ENCODE data around the gene CDCA5. TPM values are rescaled to one million over a fixed set of nuclear protein-coding genes. Genes with fewer than 3 reads are reported as not detected.
A peak's percentile ranks its signal among the peaks of the same experiment; 100 is the strongest.

The CDCA5 gene
- polyA plus RNA-seq, 3 donors: 0.20 to 0.28 TPM; not detected in 1

GRCh38 chr11:65126624-65127274 lies 42.9 kb upstream of the CDCA5 start:
- H3K27me3 Mint-ChIP-seq (ENCODE audit: low read depth in 3 of 3): peaks cover 0 to 2% (median 0%) of the 10 kb centered on the region in 3 donors
- no peak for TF ChIP-seq CTCF (IDR thresholded peaks at IDR 0.05)
- H3K27ac Mint-ChIP-seq: peak overlapping the region in 2 of 7 donors; percentile 7 to 11
- no peak overlapping the region for H3K4me3 Mint-ChIP-seq
- H3K9ac ChIP-seq (ENCODE audit: insufficient read depth, low read length, poor library complexity, severe bottlenecking): no peak overlapping the region
- peaks cover 42% of the 10 kb centered on the region for H3K79me2 ChIP-seq (ENCODE audit: insufficient read depth, low read length)
- no peaks in the 10 kb centered on the region for H3K9me3 Mint-ChIP-seq
- no peaks in the 10 kb centered on the region for H3K9me3 ChIP-seq (replicated peaks in 1 of 2; ENCODE audit: control insufficient read depth in 1 of 2, insufficient read depth in 1 of 2, low read length in 2 of 2)
- 95% methylated on average over 3 of the region's 6 CpGs for WGBS (ENCODE audit: insufficient coverage)
- H3K4me3 ChIP-seq (replicated peaks in 1 of 3; ENCODE audit: low read depth in 2 of 3, low read length in 3 of 3): no peak overlapping the region
- no peaks in the 10 kb centered on the region for H3K27me3 ChIP-seq (ENCODE audit: control insufficient read depth in 2 of 2, insufficient read depth in 2 of 2, low read length in 2 of 2)
- H3K4me1 Mint-ChIP-seq: no peaks in the 10 kb centered on the region
- peaks cover 70 to 75% of the 10 kb centered on the region in 2 donors for H3K36me3 ChIP-seq (replicated peaks in 1 of 2; ENCODE audit: control insufficient read depth in 1 of 2, insufficient read depth in 2 of 2, low read length in 2 of 2)
- H3K4me1 ChIP-seq (ENCODE audit: control insufficient read depth in 1 of 2, insufficient read depth in 2 of 2, low read length in 2 of 2): peaks cover 8 to 10% of the 10 kb centered on the region in 2 donors
- peaks cover 62 to 77% of the 10 kb centered on the region in 2 donors for H3K36me3 Mint-ChIP-seq
- no peak overlapping the region for H2AFZ ChIP-seq (ENCODE audit: insufficient read depth, low read depth, low read length, poor library complexity, severe bottlenecking)
- H4K20me1 ChIP-seq (ENCODE audit: insufficient read depth, low read length): peaks cover 38% of the 10 kb centered on the region
- H3K4me2 ChIP-seq (replicated peaks; ENCODE audit: extremely low read depth, low read length, poor library complexity, severe bottlenecking): no peak overlapping the region
- H3K27ac ChIP-seq (ENCODE audit: low read depth in 1 of 2, low read length in 2 of 2): no peak overlapping the region
- DNase-seq: no peak
- intact Hi-C loops (cut with micrococcal nuclease): no loop called here

GRCh38 chr11:65125197-65126056 lies 41.6 kb upstream of the CDCA5 start:
- Histone ChIP-seq H3K9me3 (replicated peaks in 1 of 2; ENCODE audit: control insufficient read depth in 1 of 2, insufficient read depth in 1 of 2, low read length in 2 of 2) (no peaks in the 10 kb centered on the region), H3K27ac (ENCODE audit: low read depth in 1 of 2, low read length in 2 of 2) (no peak overlapping the region), H3K36me3 (replicated peaks in 1 of 2; ENCODE audit: control insufficient read depth in 1 of 2, insufficient read depth in 2 of 2, low read length in 2 of 2) (peaks cover 64 to 70% of the 10 kb centered on the region in 2 donors), H2AFZ (ENCODE audit: insufficient read depth, low read depth, low read length, poor library complexity, severe bottlenecking) (no peak overlapping the region), H4K20me1 (ENCODE audit: insufficient read depth, low read length) (peaks cover 30% of the 10 kb centered on the region), H3K9ac (ENCODE audit: insufficient read depth, low read length, poor library complexity, severe bottlenecking) (no peak overlapping the region), H3K27me3 (ENCODE audit: control insufficient read depth in 2 of 2, insufficient read depth in 2 of 2, low read length in 2 of 2) (no peaks in the 10 kb centered on the region), H3K4me2 (replicated peaks; ENCODE audit: extremely low read depth, low read length, poor library complexity, severe bottlenecking) (no peak overlapping the region), H3K4me1 (ENCODE audit: control insufficient read depth in 1 of 2, insufficient read depth in 2 of 2, low read length in 2 of 2) (peaks cover 18 to 23% of the 10 kb centered on the region in 2 donors), H3K4me3 (replicated peaks in 1 of 3; ENCODE audit: low read depth in 2 of 3, low read length in 3 of 3) (no peak overlapping the region), H3K79me2 (ENCODE audit: insufficient read depth, low read length) (peaks cover 46% of the 10 kb centered on the region)
- H3K27ac Mint-ChIP-seq: peak overlapping the region in 2 of 7 donors; percentile 42 to 68
- intact Hi-C loops (cut with micrococcal nuclease): no loop called here
- H3K4me3 Mint-ChIP-seq: no peak overlapping the region
- H3K4me1 Mint-ChIP-seq: peaks cover 7% of the 10 kb centered on the region
- H3K36me3 Mint-ChIP-seq: peaks cover 62 to 75% of the 10 kb centered on the region in 2 donors
- DNase-seq: no peak
- no peak for TF ChIP-seq CTCF (IDR thresholded peaks at IDR 0.05)
- H3K9me3 Mint-ChIP-seq: no peaks in the 10 kb centered on the region
- no peaks in the 10 kb centered on the region for H3K27me3 Mint-ChIP-seq (ENCODE audit: low read depth in 3 of 3)
- WGBS (ENCODE audit: insufficient coverage): 100% methylated on average over 6 of the region's 12 CpGs

All from CD14-positive monocyte (primary cell).